Lower leg skin (tissue), 4 donors: ENCODE measurements around the gene AMBP. TPM values are rescaled to one million over a fixed set of nuclear protein-coding genes. Genes with fewer than 3 reads are reported as not detected.

Experiments
- DNase-seq, 2 donors: peaks; one replicate each; pipeline ENCODE4 v3.0.0-alpha.2; 2019; ENCODE audit warnings: low spot score in 2 of 2
- H3K4me3 ChIP-seq: fragments of 200-600 bp; sonication (generic); 2 replicates; pipeline ENCODE4 v1.5.1; 2017; ENCODE audit warnings: mild to moderate bottlenecking, low read depth; ENCODE audit not compliant: poor library complexity, severe bottlenecking
- CTCF ChIP-seq, 3 donors: fragments of 450-650 bp; IDR thresholded peaks; one replicate each; pipeline ENCODE4 v1.5.1; 2016; ENCODE audit warnings: antibody characterized with exemption in 3 of 3, mild to moderate bottlenecking in 3 of 3, moderate library complexity in 2 of 3
- POLR2A ChIP-seq, 2 donors: fragments of 450-650 bp; IDR thresholded peaks; one replicate each; pipeline ENCODE4 v1.6.1; 2016 to 2017; ENCODE audit warnings: antibody characterized with exemption in 2 of 2, mild to moderate bottlenecking in 1 of 2, moderate library complexity in 1 of 2
- WGBS, 2 donors: methylation state at CpG; one replicate each; pipeline ENCODE4 v1.1.5; 2018; 5-methylcytosine and 5-hydroxymethylcytosine counted together
- intact Hi-C: fragments of 100-400 bp; cut with DNase I; formaldehyde crosslinking; loops from one replicate; pipeline ENCODE4 v1.15.0; 2023; ENCODE audit warnings: low total_unique reads
- total RNA-seq, 4 donors: library from RNA; depleted of rRNA; stranded (reverse); fragments of >200 nt; gene quantifications; one replicate each; pipeline ENCODE4 v1.1.0, GENCODE V29; 2016

AMBP gene
- total RNA-seq, 4 donors from 2014 or later = not detected

GRCh38 chr9:114055894-114056293, 22.2 kb downstream of the AMBP start:
- intact Hi-C loops = no loop called here
- DNase-seq = peak in 1 of 2 donors; percentile 43
- no peak overlapping the region for H3K4me3 ChIP-seq
- TF ChIP-seq POLR2A (IDR thresholded peaks at IDR 0.05) (no peak), CTCF (IDR thresholded peaks at IDR 0.05) (no peak)
- 87 to 88% methylated on average over 7 of the region's 7 CpGs for WGBS, 2 donors

DNA sequence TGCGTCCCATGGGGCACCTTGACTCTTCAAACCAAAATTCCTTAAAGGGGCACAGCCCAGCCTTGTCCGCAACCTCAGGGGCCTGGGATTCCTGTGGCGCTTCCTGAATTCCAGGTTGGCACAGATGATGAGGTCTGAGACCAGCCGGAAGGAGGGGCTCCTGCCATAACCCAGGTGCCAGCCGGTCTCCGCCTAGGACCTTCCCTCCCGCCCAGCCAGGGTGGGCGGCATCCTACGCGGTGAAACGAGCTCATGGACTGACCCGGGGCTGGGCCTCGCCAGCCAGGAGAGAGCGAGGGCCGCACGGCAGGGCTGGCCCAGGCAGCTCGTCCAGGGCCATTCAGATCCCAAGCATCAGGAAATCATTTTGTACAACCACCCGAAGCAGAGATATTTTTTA, 23.0 kb downstream of the AMBP start:
- intact Hi-C loops = no loop called here
- no peak for TF ChIP-seq POLR2A (IDR thresholded peaks at IDR 0.05)
- TF ChIP-seq CTCF (IDR thresholded peaks at IDR 0.05) = no peak
- WGBS, 2 donors = 88 to 93% methylated on average over 17 to 18 of the region's 18 CpGs
- peak in 1 of 2 donors; percentile 49 for DNase-seq
- H3K4me3 ChIP-seq = no peak overlapping the region

GRCh38 chr9:114054191-114054690, 23.9 kb downstream of the AMBP start:
- H3K4me3 ChIP-seq = no peak overlapping the region
- TF ChIP-seq POLR2A (IDR thresholded peaks at IDR 0.05) (no peak), CTCF (IDR thresholded peaks at IDR 0.05) (no peak)
- 78 to 85% methylated on average over 10 of the region's 10 CpGs for WGBS, 2 donors
- intact Hi-C loops = no loop called here
- DNase-seq = peak in 1 of 2 donors; percentile 68

- TF ChIP-seq CTCF (IDR thresholded peaks at IDR 0.05) (no peak), POLR2A (IDR thresholded peaks at IDR 0.05) (no peak)
- intact Hi-C loops = no loop called here
- 83 to 93% methylated on average over 8 of the region's 8 CpGs for WGBS, 2 donors
- H3K4me3 ChIP-seq = no peak overlapping the region
- peak in 1 of 2 donors; percentile 82 for DNase-seq
Measured at GRCh38 chr9:114053246-114054005, 24.7 kb downstream of the AMBP start.

GRCh38 chr9:114051706-114052105, 26.4 kb downstream of the AMBP start:
- no peak overlapping the region for H3K4me3 ChIP-seq
- WGBS, 2 donors = 76 to 86% methylated on average over 7 of the region's 7 CpGs
- peak in 1 of 2 donors; percentile 66 for DNase-seq
- intact Hi-C loops = no loop called here
- TF ChIP-seq POLR2A (IDR thresholded peaks at IDR 0.05) = no peak
- TF ChIP-seq CTCF (IDR thresholded peaks at IDR 0.05) = no peak
